ENCODE results near the gene ST3GAL2. TPM values are rescaled to one million over a fixed set of nuclear protein-coding genes. Genes with fewer than 3 reads are reported as not detected.

ST3GAL2 gene
- total RNA-seq, 1 donor from 2014 or later = 37.2 TPM

- H3K36me3 Mint-ChIP-seq = peaks cover 8% of the 10 kb centered on the region
- no peak overlapping the region for H3K27ac Mint-ChIP-seq
- TF ChIP-seq, protein P1, sequence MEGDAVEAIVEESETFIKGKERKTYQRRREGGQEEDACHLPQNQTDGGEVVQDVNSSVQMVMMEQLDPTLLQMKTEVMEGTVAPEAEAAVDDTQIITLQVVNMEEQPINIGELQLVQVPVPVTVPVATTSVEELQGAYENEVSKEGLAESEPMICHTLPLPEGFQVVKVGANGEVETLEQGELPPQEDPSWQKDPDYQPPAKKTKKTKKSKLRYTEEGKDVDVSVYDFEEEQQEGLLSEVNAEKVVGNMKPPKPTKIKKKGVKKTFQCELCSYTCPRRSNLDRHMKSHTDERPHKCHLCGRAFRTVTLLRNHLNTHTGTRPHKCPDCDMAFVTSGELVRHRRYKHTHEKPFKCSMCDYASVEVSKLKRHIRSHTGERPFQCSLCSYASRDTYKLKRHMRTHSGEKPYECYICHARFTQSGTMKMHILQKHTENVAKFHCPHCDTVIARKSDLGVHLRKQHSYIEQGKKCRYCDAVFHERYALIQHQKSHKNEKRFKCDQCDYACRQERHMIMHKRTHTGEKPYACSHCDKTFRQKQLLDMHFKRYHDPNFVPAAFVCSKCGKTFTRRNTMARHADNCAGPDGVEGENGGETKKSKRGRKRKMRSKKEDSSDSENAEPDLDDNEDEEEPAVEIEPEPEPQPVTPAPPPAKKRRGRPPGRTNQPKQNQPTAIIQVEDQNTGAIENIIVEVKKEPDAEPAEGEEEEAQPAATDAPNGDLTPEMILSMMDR (conservative IDR thresholded peaks at IDR 0.05) = no peak
- H3K4me3 Mint-ChIP-seq = no peak overlapping the region
- H3K9me3 Mint-ChIP-seq = no peaks in the 10 kb centered on the region
- no peaks in the 10 kb centered on the region for H3K27me3 Mint-ChIP-seq
- H3K4me1 Mint-ChIP-seq (ENCODE audit: unreplicated experiment) = no peaks in the 10 kb centered on the region
- DNase-seq (ENCODE audit: extremely low spot score, unreplicated experiment) = no peak
These were observed 74.5 kb downstream of the ST3GAL2 start for GRCh38 chr16:70364399-70364798.

DNA sequence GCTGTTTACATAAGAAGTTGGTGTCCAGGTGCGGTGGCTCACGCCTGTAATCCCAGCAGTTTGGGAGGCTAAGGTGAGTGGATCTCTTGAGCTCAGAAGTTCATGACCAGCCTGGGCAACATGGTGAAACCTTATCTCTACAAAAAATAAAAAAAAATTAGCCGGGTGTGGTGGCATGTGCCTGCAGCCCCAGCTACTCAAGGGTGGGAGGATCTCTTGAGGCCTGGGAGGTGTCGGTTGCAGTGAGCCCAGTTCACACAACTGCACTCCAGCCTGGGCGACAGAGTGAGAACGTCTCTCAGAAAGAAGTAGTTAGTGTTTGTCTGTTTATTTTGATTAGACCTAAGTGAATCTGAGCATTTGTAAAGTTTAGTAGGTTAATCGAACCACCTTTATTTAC is 79.3 kb downstream of the ST3GAL2 start:
- no peaks in the 10 kb centered on the region for H3K9me3 Mint-ChIP-seq
- no peak for DNase-seq (ENCODE audit: extremely low spot score, unreplicated experiment)
- H3K4me1 Mint-ChIP-seq (ENCODE audit: unreplicated experiment) = no peaks in the 10 kb centered on the region
- no peak overlapping the region for H3K4me3 Mint-ChIP-seq
- peaks cover 15% of the 10 kb centered on the region for H3K36me3 Mint-ChIP-seq
- no peak overlapping the region for H3K27ac Mint-ChIP-seq
- TF ChIP-seq, protein P1 (conservative IDR thresholded peaks at IDR 0.05) = no peak
- H3K27me3 Mint-ChIP-seq = no peaks in the 10 kb centered on the region

DNA sequence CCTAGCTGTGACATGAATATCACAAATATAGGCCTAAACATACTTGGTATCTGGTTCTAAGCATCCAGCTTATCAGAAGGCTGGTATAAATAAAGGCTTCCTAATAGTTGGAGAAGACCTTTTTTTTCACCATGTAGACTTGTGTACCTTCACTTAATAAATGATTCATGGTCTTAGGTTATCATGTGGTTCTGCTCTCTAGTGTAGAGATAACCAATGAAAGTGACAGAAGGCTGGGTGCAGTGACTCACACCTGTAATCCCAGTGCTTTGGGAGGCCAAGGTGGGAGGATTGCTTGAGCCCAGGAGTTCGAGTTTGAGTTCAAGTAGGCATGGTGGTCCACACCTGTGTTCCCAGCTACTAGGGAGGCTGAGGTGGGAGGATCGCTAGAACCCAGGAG is 89.1 kb downstream of the ST3GAL2 start:
- H3K27ac Mint-ChIP-seq = no peak overlapping the region
- H3K4me1 Mint-ChIP-seq (ENCODE audit: unreplicated experiment) = peaks cover 11% of the 10 kb centered on the region
- TF ChIP-seq, protein P1 (conservative IDR thresholded peaks at IDR 0.05) = no peak
- peaks cover 18% of the 10 kb centered on the region for H3K36me3 Mint-ChIP-seq
- H3K4me3 Mint-ChIP-seq = peak overlapping the region; percentile 62
- no peaks in the 10 kb centered on the region for H3K9me3 Mint-ChIP-seq
- no peak for DNase-seq (ENCODE audit: extremely low spot score, unreplicated experiment)
- no peaks in the 10 kb centered on the region for H3K27me3 Mint-ChIP-seq

DNA sequence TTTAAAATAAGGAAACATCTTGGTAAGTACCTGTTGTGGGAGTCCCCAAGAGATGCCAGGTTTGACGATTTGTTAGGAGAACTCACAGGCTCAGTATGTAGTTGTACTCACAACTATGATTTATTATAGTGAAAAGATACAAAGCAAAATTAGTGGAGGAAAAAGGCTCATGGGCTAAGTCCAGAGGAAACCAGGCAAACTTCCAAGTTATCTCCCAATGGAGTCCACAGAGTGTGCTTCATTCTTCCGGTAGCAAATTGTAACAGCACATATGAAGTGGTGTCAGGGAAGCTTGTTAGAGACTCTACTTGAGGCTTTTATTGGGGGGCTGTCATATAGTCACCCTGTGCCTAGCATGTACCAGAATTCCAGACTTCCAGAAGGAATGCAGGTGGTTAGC is 89.9 kb downstream of the ST3GAL2 start:
- H3K4me3 Mint-ChIP-seq = peak overlapping the region; percentile 34
- TF ChIP-seq, protein P1 (conservative IDR thresholded peaks at IDR 0.05) = no peak
- peaks cover 11% of the 10 kb centered on the region for H3K4me1 Mint-ChIP-seq (ENCODE audit: unreplicated experiment)

DNA sequence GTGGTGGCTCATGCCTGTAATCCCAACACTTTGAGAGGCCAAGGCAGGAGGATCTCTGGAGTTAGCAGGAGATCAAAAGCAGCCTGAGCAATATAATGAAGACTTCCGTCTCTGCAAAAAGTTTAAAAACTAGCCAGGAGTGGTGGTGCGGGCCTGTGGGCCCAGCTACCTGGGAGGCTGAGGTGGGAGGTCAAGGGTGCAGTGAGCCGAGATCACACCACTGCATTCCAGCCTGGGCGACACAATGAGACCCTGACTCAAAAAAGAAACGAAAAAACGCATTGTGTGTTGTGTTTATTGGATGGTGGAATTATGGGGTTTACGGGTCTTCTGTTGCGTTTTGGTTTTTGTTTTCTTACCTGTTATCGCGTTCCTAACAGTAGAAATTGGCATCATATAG is 93.1 kb downstream of the ST3GAL2 start:
- peak overlapping the region; percentile 96 for H3K4me3 Mint-ChIP-seq
- TF ChIP-seq, protein P1 (conservative IDR thresholded peaks at IDR 0.05) = no peak
- H3K36me3 Mint-ChIP-seq = peaks cover 11% of the 10 kb centered on the region
- peak overlapping the region; percentile 99 for H3K27ac Mint-ChIP-seq
- H3K4me1 Mint-ChIP-seq (ENCODE audit: unreplicated experiment) = peaks cover 11% of the 10 kb centered on the region
- DNase-seq (ENCODE audit: extremely low spot score, unreplicated experiment) = no peak
- H3K9me3 Mint-ChIP-seq = no peaks in the 10 kb centered on the region
- H3K27me3 Mint-ChIP-seq = no peaks in the 10 kb centered on the region

More for the DNA sequence above, 89.9 kb downstream of the ST3GAL2 start:
- no peak for DNase-seq (ENCODE audit: extremely low spot score, unreplicated experiment)
- peaks cover 15% of the 10 kb centered on the region for H3K36me3 Mint-ChIP-seq
- H3K27ac Mint-ChIP-seq = no peak overlapping the region
- no peaks in the 10 kb centered on the region for H3K9me3 Mint-ChIP-seq
- H3K27me3 Mint-ChIP-seq = no peaks in the 10 kb centered on the region

- H3K9me3 Mint-ChIP-seq = no peaks in the 10 kb centered on the region
- H3K27me3 Mint-ChIP-seq = no peaks in the 10 kb centered on the region
- no peak for DNase-seq (ENCODE audit: extremely low spot score, unreplicated experiment)
- H3K27ac Mint-ChIP-seq = peak overlapping the region; percentile 38
- H3K4me1 Mint-ChIP-seq (ENCODE audit: unreplicated experiment) = peaks cover 6% of the 10 kb centered on the region
- H3K36me3 Mint-ChIP-seq = no peaks in the 10 kb centered on the region
- no peak overlapping the region for H3K4me3 Mint-ChIP-seq
- TF ChIP-seq, protein P1 (conservative IDR thresholded peaks at IDR 0.05) = no peak
These were observed 96.9 kb downstream of the ST3GAL2 start for GRCh38 chr16:70342016-70342415.

Measured in type B pancreatic cell (in vitro differentiated cells).